Lower leg skin (tissue), 4 donors: Measurements from ENCODE around the gene RYR2. TPM values are rescaled to one million over a fixed set of nuclear protein-coding genes. Genes with fewer than 3 reads are reported as not detected.
"Not testable (repeated sequence)": the region's sequence is repeated elsewhere in the genome, so short reads cannot be mapped to it uniquely, and the experiment has no call there.

Experiments
- DNase-seq, 2 donors: peaks; one replicate each; pipeline ENCODE4 v3.0.0-alpha.2; 2019; ENCODE audit warnings: low spot score in 2 of 2
- H3K4me3 ChIP-seq: fragments of 200-600 bp; sonication (generic); 2 replicates; pipeline ENCODE4 v1.5.1; 2017; ENCODE audit warnings: mild to moderate bottlenecking, low read depth; ENCODE audit not compliant: poor library complexity, severe bottlenecking
- CTCF ChIP-seq, 3 donors: fragments of 450-650 bp; IDR thresholded peaks; one replicate each; pipeline ENCODE4 v1.5.1; 2016; ENCODE audit warnings: antibody characterized with exemption in 3 of 3, mild to moderate bottlenecking in 3 of 3, moderate library complexity in 2 of 3
- POLR2A ChIP-seq, 2 donors: fragments of 450-650 bp; IDR thresholded peaks; one replicate each; pipeline ENCODE4 v1.6.1; 2016 to 2017; ENCODE audit warnings: antibody characterized with exemption in 2 of 2, mild to moderate bottlenecking in 1 of 2, moderate library complexity in 1 of 2
- WGBS, 2 donors: methylation state at CpG; one replicate each; pipeline ENCODE4 v1.1.5; 2018; 5-methylcytosine and 5-hydroxymethylcytosine counted together
- intact Hi-C: fragments of 100-400 bp; cut with DNase I; formaldehyde crosslinking; loops from one replicate; pipeline ENCODE4 v1.15.0; 2023; ENCODE audit warnings: low total_unique reads
- total RNA-seq, 4 donors: library from RNA; depleted of rRNA; stranded (reverse); fragments of >200 nt; gene quantifications; one replicate each; pipeline ENCODE4 v1.1.0, GENCODE V29; 2016

RYR2 gene
- total RNA-seq, 4 donors from 2014 or later: 0.19 to 0.97 (median 0.66) TPM

GRCh38 chr1:237139732-237140131, 97.7 kb downstream of the RYR2 start:
- DNase-seq: no peak
- intact Hi-C loops: no loop called here
- no peak overlapping the region for H3K4me3 ChIP-seq
- 82 to 87% methylated on average over 8 of the region's 8 CpGs for WGBS, 2 donors
- TF ChIP-seq CTCF (IDR thresholded peaks at IDR 0.05) (no peak), POLR2A (IDR thresholded peaks at IDR 0.05) (no peak)

- TF ChIP-seq CTCF (IDR thresholded peaks at IDR 0.05): no peak
- no peak for TF ChIP-seq POLR2A (IDR thresholded peaks at IDR 0.05)
- 63 to 65% methylated on average over 1 of the region's 1 CpG for WGBS, 2 donors
- intact Hi-C loops: no loop called here
- DNase-seq: no peak
- H3K4me3 ChIP-seq: no peak overlapping the region
These were observed 99.0 kb downstream of the RYR2 start for GRCh38 chr1:237140986-237141385.

GRCh38 chr1:237141502-237141901, 99.5 kb downstream of the RYR2 start:
- intact Hi-C loops: no loop called here
- H3K4me3 ChIP-seq: no peak overlapping the region
- DNase-seq: no peak
- WGBS, 2 donors: 62 to 66% methylated on average over 5 of the region's 5 CpGs
- TF ChIP-seq CTCF (IDR thresholded peaks at IDR 0.05) (no peak), POLR2A (IDR thresholded peaks at IDR 0.05) (no peak)

GRCh38 chr1:237145379-237146135, 103.6 kb downstream of the RYR2 start:
- no peak overlapping the region for H3K4me3 ChIP-seq
- WGBS, 2 donors: 68 to 72% methylated on average over 4 of the region's 4 CpGs
- no peak for TF ChIP-seq POLR2A (IDR thresholded peaks at IDR 0.05)
- TF ChIP-seq CTCF (IDR thresholded peaks at IDR 0.05): no peak
- intact Hi-C loops: no loop called here
- no peak for DNase-seq

GRCh38 chr1:237146241-237146640, 104.3 kb downstream of the RYR2 start:
- DNase-seq: no peak
- intact Hi-C loops: no loop called here
- 42 to 50% methylated on average over 7 of the region's 7 CpGs for WGBS, 2 donors
- TF ChIP-seq CTCF (IDR thresholded peaks at IDR 0.05) (no peak), POLR2A (IDR thresholded peaks at IDR 0.05) (no peak)
- H3K4me3 ChIP-seq: no peak overlapping the region

GRCh38 chr1:237149857-237150256, 107.9 kb downstream of the RYR2 start:
- no peak overlapping the region for H3K4me3 ChIP-seq
- DNase-seq: no peak
- TF ChIP-seq CTCF (IDR thresholded peaks at IDR 0.05): no peak
- 80 to 82% methylated on average over 3 of the region's 3 CpGs for WGBS, 2 donors
- intact Hi-C loops: no loop called here

GRCh38 chr1:237151979-237152378, 110.0 kb downstream of the RYR2 start:
- H3K4me3 ChIP-seq, DNase-seq, intact Hi-C loops: not testable (repeated sequence)
- WGBS, 2 donors: 87 to 88% methylated on average over 6 of the region's 6 CpGs
